AML-193 (cell line): ENCODE results near the gene ARHGEF1.
A peak's percentile ranks its signal among the peaks of the same experiment; 100 is the strongest.
"Not testable (repeated sequence)": the region's sequence is repeated elsewhere in the genome, so short reads cannot be mapped to it uniquely, and the experiment has no call there.

Experiments used
- DNase-seq, 2 experiments: peaks; one replicate each; lab custom pipeline; 2025; lab: John Stamatoyannopoulos, UW

ARHGEF1 gene

DNA sequence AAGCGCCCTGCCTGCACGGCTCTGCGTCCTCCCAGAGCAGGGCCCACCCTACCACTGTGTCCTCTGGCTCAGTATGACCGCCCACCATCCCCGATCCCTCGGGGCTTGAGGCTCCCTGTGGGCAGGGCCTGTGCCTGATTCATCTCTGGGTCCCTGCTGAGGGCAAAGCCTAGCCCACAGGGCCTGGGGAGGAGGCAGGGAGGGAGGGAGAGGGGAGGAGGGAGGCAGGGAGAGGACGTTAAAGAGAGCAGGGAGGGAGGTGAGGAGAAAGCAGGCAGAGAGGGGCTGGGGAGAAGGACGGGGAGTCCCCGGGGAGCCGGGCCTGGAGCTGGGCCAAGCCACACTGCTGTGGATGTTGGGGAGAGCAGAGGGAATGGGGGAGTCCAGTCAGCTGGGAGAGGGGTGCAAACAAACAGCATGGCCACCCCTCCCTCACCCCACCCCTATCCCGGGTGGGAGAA is 49.3 kb downstream of the ARHGEF1 start:
- DNase-seq, result no peak

DNA sequence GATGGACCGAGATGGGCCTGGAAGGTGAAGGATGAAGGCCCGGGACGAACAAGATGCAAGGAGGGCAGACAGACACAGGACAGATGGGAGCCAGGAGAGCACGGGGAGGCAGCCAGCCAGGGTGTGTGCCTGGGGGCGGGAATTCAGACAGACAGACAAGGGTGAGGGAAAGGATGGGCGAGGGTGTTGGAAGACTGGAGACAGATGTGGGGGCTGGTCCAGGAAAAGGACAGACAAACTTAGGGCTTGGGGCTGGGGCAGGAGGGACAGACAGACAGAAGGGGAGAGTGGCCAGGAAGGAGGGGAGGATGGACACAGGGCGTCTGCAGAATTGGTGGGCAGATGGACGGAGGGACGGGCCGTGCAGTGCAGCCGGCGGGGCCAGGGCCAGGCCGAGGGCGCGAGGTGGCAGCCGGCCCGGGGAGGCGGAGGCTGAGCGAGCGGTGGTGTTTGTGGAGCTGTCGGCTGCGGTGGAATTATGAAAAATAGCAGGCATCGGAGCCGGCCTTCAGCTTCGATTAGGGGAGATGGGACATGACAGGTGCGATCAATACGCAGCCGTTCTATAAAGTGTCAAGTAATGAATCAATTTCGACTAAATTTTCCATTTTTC is 49.8 kb downstream of the ARHGEF1 start:
- no peak for DNase-seq

DNA sequence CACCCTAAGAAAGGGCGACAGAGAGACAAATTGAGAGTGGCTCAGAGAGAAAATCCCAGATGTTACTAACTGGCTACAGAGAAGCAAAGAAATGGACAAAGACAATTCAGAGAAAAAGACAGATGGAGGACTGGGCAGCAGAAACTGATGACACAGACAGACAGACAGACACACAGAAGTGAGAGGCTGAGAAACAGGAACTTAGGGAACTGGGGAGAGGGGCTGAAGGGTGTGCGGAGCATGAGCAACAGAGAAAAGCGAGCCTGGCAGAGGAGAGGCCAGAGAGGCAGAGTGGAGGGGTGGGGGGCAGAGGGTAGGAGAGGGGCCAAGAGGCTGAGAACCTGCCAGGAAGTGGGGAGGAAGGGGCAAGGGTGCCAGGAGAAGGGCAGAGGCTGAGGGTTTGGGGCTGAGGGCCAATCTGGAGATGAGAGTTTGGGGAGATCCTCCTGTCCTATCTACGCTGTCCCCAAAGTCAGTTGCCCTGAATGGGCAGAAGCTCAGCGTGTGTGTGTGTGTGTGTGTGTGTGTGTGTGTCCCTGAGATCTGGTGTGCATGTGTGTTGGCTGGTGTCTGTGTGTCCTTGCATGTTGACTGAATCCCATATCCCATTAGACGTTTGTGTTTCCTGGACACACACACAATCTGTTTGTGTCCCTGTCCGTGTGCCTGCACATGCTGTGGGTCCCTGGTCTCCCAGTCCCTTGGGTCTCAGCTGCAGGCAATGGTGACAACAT is 50.9 kb downstream of the ARHGEF1 start:
- no peak for DNase-seq

DNA sequence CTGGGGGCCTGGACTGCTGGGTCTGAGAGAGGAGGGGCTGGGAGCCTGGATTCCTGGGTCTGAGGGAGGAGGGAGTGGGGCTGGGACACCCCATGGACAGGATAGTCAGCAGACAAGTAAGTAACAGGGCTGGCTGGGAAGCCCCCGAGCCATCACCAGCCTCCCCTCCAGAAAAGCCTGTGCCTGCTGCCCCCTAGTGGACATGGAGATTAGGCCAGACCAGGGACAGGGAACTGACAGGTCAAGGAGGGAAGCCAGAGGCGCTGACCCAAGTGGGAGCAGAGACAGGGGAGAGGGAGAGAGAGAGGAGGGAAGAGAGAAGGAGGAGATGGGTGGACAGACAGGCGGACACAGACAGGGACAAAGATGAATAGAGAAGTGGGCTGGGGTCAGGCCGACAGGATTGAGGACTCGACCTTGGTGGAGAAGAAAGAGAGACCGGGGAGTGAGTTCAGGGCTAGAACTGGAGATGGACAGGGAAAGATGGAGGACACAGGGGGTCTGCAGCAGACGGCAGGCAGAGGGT is 51.9 kb downstream of the ARHGEF1 start:
- peak; percentile 15 to 51 for DNase-seq

DNA sequence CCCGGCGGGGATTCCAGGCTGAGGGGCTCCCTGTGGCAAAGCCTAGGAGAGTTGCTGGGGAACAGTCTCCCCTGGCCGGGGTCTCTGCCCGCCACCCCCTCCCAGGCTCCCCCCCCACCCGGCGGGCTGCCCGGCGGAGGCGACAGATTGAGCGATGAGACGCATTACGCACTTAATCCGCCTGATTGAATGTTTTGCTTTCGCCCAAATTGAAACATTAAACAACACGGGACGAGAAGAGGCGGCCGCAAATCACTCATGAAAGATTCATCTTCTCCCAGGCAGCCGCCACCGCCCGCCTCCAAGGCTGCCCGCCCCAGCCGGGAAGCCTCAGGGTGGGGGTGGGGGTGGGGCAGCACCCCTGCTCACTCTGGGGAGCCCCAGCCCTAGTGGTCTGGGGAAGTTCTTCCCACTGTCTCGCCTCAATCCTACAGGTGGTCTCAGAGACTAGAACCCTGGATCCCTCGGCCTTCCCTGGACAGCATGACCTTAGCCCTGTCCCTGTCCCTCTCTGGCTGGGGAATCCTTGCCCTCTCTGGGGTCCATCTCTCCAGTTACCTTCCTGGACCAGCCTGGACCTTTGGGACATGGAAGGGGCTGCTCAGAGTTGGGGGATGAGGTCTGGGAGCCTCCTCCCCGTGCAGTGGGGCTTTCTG is 52.9 kb downstream of the ARHGEF1 start:
- no peak for DNase-seq

DNA sequence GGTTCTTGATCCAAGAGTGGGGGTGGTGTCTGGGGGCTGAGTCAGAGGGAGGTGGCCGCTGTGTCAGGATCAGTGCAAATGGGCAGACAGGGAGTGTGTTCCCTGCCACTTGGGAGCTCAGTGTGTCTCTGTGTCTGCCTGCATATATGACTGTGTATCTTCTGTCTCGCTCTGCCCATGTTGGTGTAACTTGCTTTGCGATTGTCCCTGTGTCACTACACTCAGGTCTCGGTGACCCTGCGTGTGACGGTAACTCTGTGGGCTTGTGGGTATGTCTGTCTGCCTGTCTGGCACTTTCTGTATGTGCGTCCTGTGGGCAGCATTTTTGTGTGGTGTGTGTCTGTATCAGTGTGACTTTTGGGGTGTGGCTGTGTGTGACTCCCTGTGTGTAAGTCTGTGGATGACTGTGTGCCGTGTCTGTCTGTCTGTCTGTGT is 53.4 kb downstream of the ARHGEF1 start:
- DNase-seq, result no peak

DNA sequence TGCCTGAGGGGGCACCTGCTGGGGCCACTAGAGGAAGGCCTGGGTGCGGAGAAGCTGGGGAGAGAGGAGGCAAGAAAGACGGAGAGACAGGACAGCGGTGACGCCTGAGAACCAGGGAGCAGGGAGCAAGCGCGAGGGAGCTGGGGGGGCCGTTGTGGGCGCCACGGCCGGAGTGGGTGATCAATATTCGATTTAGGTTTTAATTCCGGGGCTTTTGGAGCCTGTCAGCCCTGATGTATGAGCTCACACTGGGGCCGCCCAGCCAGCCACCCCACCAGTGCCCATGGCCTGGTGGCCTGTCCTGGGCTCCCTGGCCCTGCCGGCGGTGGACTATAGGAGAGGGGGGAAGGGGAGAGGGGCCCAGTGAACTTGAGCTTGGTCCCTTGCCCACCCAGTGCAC is 54.0 kb downstream of the ARHGEF1 start:
- DNase-seq, result no peak

DNA sequence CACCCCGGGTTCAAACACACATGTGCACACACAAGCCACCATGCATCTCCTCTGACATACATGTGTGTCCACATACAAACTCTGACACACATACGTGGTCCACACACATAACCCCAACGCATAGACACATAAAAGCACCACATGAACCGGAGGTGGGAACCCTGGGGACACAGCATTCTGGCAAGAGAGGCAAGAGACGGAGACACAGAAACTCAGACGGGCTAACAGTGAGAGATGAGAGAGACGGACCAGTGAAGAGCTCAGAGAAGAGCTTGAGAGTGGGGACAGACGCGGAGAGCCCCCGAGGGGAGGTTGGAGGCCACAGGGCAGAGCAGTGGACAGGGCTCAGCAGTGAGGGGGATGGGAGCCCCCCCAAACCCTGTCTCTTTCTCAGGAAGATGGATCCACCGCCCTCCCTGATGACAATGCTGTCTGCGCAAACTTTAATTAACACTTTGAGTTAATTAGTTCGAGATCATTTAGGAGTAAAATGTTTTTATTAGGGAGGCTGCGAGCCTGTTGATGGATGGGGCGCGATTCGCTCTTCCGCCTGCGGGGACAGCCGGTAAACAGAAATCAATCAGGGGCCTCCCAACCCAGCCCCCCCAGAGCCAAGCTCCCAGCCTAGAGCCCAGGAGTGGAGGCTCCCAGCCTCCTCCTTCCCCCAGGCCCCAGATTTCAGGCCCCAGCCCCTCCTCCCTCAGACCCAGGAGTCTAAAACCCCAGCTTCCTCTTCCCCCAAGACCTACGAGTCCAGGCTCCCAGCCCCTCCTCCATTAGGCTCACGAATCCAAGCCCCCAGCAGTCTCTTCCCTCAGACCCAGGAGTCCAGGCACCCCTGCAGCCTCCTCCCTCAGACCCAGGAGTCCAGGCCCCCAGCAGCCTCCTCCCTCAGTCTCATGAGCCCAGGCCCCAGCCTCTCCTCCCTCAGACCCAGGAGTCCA is 54.8 kb downstream of the ARHGEF1 start:
- DNase-seq, result no peak

DNA sequence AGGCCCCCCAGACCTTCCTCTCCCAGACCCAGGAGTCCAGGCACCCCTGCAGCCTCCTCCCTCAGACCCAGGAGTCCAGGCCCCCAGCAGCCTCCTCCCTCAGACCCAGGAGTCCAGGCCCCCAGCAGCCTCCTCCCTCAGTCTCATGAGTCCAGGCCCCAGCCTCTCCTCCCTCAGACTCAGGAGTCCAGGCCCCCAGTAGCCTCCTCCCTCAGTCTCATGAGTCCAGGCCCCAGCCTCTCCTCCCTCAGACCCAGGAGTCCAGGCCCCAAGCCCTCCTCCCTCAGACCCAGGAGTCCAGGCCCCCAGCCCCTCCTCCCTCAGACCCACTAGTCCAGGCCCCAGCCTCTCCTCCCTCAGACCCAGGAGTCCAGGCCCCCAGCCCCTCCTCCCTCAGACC is 56.2 kb downstream of the ARHGEF1 start:
- not testable (repeated sequence) for DNase-seq

DNA sequence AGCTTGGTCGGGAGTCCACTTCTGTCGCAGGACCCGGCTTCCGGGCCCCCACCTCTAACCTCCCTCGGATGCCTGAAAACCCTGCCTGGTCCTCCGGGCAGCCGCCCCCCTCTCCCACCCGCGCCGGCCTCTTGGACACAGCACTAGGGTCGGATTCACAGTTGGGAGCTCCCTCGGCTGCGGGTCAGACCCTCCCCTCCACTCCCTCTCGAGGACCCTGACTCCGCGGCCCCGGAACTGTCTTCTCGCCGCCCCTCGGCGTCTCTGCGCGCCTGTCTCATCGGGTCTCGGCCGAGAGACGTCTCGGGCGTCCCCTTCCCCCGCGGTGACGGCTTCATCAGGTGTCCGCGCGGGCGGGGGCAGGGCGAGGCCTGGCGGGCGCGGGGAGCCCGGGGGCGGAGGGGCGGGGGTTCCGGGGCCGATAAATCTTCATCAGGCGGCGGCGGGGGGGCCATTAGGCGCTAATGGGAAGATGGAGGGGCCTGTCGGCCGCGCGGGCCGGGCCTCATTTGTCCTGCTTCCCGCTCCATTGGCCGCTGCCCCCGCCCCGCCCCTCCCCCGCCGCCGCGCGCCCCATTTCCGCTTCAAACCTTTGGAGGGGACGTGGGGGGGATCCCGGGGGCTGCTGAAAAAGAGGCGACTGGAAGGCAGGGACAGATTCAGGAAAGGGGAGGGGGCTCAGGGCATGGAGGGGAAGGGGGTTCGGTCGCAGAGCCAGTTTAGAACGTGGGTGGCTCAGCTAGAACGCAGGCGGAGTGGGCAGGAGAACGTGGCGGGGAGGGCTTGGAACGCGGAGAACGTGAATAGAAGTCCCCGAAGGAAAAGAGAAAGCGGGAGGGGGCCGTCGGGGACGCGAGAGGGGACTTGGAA is 57.1 kb downstream of the ARHGEF1 start:
- no peak for DNase-seq

DNA sequence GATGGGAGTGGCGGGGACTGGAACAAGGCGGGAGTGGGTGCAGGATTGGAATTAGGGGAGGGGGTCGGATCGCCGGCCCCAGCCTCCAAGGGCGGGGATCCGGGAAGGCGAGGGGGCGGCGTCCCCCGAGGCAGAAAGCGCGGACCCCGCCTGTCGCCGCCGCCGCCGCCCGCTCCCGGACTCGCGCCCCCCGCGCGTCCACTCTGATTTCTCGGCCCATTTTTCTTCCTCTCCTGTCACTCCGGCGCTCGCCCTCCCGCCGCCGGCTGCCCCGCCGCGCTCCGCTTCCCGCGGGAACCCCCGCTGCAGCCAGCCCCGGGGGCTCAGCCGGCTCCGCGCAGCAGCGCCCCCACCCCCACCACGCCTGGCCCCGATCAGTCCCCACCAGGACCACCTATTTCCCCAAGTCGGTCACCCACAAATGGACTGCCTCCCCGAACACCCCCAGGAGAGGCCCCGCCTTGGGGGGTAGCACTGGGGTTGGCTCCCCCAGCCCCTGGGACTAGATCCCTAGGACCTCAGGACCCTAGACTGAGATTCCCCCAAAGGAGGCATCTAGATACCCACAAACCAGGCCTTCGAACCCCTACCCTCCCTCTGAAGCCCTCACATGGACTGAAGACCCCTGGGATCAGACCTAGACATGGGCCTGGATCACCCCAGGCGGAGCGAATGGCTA is 57.9 kb downstream of the ARHGEF1 start:
- DNase-seq, result no peak

DNA sequence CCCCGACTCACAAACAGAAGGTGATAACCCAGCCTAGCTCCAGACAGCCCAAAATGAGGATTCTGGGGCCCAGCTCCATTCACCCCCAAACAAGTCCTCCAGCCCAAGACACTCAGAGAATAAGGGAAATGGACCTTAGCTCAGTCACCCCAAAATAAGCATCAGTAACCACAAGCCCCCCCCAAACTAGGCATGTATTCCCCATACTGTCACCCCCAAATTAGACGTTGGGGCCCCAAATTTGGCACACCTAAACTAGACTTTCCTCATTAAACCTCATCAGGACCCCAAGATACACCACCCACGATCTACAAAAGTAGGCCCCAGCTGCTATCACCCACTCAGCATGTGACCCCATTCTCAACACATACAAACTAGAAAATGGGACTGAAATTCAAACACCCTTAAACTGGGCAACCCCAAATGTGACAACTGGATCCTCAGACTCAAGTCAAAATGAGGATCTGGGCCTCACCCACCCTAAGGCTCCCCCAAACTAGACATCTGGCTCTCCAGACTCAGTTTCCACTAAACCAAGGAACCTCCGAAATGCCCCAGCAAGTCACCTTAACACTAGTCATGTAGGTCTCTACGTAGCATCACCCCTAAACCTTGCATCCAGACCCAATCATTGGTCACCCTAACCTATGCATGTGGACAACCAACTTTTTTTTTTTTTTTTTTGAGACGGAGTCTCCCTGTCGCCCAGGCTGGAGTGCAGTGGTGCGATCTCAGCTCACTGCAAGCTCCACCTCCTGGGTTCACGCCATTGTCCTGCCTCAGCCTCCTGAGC is 58.6 kb downstream of the ARHGEF1 start:
- DNase-seq, result no peak

DNA sequence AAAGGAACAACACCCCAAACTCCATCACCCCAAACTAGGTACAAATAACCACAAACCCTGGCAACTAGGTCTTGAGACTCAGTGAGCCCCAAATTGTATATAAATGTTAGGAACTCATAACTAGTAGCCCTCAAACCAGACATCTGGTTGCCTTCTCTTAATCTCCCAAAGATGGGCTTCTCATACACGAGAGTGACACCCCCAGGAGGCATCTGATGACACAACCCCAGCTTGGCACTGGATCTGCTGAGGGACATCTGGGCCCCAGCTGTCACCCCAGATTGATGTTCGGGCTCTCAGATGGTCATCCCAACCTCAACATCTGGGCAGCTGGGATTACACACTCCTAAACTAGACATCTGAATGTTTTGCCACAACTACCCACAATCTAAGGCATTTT is 61.4 kb downstream of the ARHGEF1 start:
- DNase-seq, result no peak

DNA sequence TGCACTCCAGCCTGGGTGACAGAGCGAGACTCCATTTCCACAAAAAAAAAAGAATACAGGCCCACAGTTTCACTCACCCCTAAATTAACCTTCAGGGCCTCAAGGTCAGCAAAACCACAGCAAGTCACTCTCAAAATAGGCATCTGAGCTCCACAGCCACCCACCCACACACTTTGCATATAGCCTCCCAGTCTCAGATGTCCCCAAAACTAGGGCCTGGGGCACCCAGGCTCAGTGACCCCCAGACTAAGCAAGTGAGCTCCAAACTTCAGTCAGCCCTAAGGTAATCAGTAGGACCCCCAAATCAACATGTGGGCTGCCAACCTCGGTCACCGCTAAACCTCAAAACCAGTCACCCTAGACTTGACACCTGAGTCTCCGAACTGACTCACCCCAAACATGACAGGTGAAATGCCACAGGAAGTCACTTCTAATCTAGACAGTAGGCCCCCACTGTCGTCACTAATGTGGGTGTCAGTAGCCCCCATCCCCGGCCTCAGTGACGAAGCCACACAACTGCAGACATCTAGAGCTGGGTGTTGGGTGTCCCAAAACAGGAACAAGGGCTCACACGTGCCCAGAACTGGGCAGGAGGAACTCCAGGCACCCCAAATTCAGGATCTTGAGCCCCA is 62.3 kb downstream of the ARHGEF1 start:
- no peak for DNase-seq

DNA sequence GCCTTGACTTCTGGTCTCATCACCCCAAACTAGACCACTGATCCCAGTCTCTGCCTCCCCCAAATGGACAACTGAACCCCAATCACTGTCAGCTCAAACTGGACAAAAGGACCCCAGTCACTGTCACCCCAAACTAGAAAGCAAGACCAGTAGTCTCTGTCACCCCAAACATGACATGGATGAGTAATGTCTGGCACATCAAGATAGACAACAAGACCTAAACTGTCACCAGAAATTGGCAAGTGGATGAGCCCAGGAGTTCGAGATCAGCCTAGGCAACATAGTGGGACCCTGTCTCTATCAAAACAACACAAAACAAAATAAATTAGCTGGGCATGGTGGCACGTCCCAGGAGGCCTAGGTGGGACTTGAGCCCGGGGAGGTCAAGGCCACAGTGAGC is 64.1 kb downstream of the ARHGEF1 start:
- DNase-seq, result no peak

DNA sequence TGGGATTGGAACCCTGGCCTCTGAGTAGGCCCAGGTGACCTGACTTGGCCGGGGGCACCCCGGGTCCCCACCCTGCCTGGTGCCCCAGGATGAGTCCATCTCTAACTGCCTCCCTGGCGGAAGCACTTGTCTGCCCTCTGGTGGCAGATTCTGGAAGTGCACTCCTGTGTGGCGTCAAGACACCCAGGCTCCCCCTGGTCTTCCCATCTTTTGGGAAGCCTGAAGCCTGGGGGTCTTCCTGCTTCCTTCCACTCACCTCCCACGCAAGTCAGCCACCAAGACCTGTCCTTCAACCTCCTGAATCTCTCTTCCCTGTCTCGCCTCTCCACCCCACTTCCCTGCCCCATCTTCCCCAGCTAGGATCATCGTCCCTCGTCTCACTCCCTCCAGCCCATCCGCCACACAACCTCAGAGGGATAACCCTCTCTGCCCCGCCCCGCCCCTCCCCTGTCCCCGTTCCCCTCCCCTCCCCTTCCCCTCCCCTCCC is 68.7 kb downstream of the ARHGEF1 start:
- DNase-seq, result peak; percentile 24 to 43

DNA sequence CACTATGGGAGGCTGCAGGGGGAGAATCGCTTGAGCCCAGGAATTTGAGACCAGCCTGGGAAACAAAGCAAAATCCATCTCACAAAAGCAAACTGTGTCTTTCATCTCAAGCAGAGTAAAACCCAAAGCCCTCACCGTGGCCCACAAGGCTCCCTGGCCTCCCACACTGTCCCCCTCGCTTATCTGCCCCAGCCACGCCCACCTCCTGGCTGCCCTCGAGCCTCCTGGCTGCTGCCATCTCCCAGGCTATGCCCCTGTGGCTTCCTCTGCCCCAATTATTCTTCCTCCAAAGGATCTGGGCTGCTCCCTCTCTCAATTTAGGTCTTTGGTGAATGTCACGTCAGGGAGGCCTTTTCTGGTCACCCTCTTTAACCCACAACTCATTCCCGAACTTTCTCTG is 72.5 kb downstream of the ARHGEF1 start:
- no peak for DNase-seq

DNA sequence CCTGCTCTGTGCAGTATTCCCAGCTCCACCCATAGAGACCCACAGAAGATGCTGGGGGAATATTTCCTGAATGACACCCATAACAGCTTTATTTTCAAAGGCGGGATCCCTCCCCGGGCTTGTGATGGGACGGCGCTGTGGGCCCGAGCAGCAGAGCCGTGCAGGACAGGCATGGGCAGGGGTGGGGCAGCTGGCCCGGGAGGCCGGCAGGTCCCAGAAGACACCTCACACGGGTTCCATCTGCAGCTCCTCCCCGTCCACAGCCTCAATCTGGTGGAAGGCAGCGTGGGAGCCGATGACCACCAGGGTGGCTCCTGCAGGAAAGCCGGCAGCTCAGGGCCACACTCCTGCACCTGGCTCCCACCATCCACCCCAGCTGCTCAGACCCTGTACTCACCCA is 73.6 kb downstream of the ARHGEF1 start:
- no peak for DNase-seq
